Neural progenitor cell (in vitro differentiated cells): Measurements from ENCODE around the gene ZNF324. TPM values are rescaled to one million over a fixed set of nuclear protein-coding genes. Genes with fewer than 3 reads are reported as not detected.

ENCODE experiments used
- DNase-seq: peaks from one replicate; pipeline ENCODE4 v3.0.0-alpha.2; 2016; ENCODE audit warnings: low spot score
- H2AFZ ChIP-seq: fragments of 200-600 bp; sonication (generic); replicated peaks from 2 replicates; pipeline ENCODE4 v1.6.1; 2016; ENCODE audit warnings: antibody characterized with exemption
- H3F3A ChIP-seq: fragments of 200-600 bp; sonication (generic); 2 replicates; pipeline ENCODE4 v1.6.1; 2016; ENCODE audit warnings: antibody characterized with exemption, low read depth
- H3K27ac ChIP-seq: fragments of 200-600 bp; sonication (generic); 2 replicates; pipeline ENCODE4 v1.5.1; 2016; ENCODE audit warnings: mild to moderate bottlenecking
- H3K27me3 ChIP-seq: fragments of 200-600 bp; sonication (generic); 2 replicates; pipeline ENCODE4 v1.6.1; 2016; ENCODE audit warnings: mild to moderate bottlenecking, moderate library complexity
- H3K36me3 ChIP-seq: fragments of 200-600 bp; sonication (generic); 2 replicates; pipeline ENCODE4 v1.5.1; 2016
- H3K4me1 ChIP-seq: fragments of 200-600 bp; sonication (generic); 2 replicates; pipeline ENCODE4 v1.6.1; 2016; ENCODE audit warnings: mixed run types
- H3K4me2 ChIP-seq: fragments of 200-600 bp; sonication (generic); 2 replicates; pipeline ENCODE4 v1.6.1; 2016
- H3K4me3 ChIP-seq: fragments of 200-600 bp; sonication (generic); 2 replicates; pipeline ENCODE4 v1.5.1; 2016
- H3K79me2 ChIP-seq: fragments of 200-600 bp; sonication (generic); 2 replicates; pipeline ENCODE4 v1.6.1; 2016; ENCODE audit warnings: low read depth
- H3K9ac ChIP-seq: fragments of 200-600 bp; sonication (generic); 2 replicates; pipeline ENCODE4 v1.6.1; 2016
- H3K9me3 ChIP-seq: fragments of 200-600 bp; sonication (generic); 2 replicates; pipeline ENCODE4 v1.5.1; 2016; ENCODE audit warnings: low read depth
- H4K20me1 ChIP-seq: fragments of 200-600 bp; sonication (generic); 2 replicates; pipeline ENCODE4 v1.6.1; 2016; ENCODE audit warnings: low read depth
- H3K27ac Mint-ChIP-seq: 3 replicates; pipeline ENCODE4 v1.8.0; 2021; ENCODE audit warnings: mixed read lengths
- H3K27me3 Mint-ChIP-seq: 2 replicates; pipeline ENCODE4 v1.8.0; 2022; ENCODE audit warnings: low read depth, mild to moderate bottlenecking, inconsistent platforms, moderate library complexity, mixed read lengths; ENCODE audit not compliant: insufficient read depth
- H3K36me3 Mint-ChIP-seq: 3 replicates; pipeline ENCODE4 v1.8.0; 2021; ENCODE audit warnings: mixed read lengths
- H3K4me1 Mint-ChIP-seq: 3 replicates; pipeline ENCODE4 v1.8.0; 2021; ENCODE audit warnings: mixed read lengths
- H3K4me3 Mint-ChIP-seq: 3 replicates; pipeline ENCODE4 v1.8.0; 2021; ENCODE audit warnings: mild to moderate bottlenecking, moderate library complexity, mixed read lengths
- H3K9me3 Mint-ChIP-seq: 3 replicates; pipeline ENCODE4 v1.8.0; 2020; ENCODE audit warnings: mixed read lengths
- CTCF ChIP-seq: fragments of 200-600 bp; sonication (generic); IDR thresholded peaks from 2 replicates; pipeline ENCODE4 v1.5.1; 2017; ENCODE audit warnings: antibody characterized with exemption, mild to moderate bottlenecking
- EZH2 ChIP-seq: fragments of 200-600 bp; sonication (generic); IDR thresholded peaks from 2 replicates; pipeline ENCODE4 v1.6.1; 2017; ENCODE audit warnings: antibody characterized with exemption, mild to moderate bottlenecking, moderate library complexity
- EZH2phosphoT487 ChIP-seq: fragments of 200-600 bp; sonication (generic); IDR thresholded peaks from 2 replicates; pipeline ENCODE4 v1.6.1; 2017; ENCODE audit warnings: antibody characterized with exemption
- total RNA-seq: library from RNA; depleted of rRNA; stranded (reverse); fragments of >200 nt; gene quantifications from 2 replicates; pipeline ENCODE4 v1.2.3, GENCODE V29; 2015; ENCODE audit warnings: low replicate concordance

The ZNF324 gene
- total RNA-seq, 1 donor from 2014 or later, result 4.2 TPM

GRCh38 chr19:58455306-58455705, 11.6 kb upstream of the ZNF324 start:
- H3K9me3 Mint-ChIP-seq, result no peaks in the 10 kb centered on the region
- H3K27ac Mint-ChIP-seq, result no peak overlapping the region
- no peak overlapping the region for H3K9ac ChIP-seq
- no peaks in the 10 kb centered on the region for H4K20me1 ChIP-seq
- H3K79me2 ChIP-seq, result no peaks in the 10 kb centered on the region
- TF ChIP-seq CTCF (no peak), EZH2 (no peak), EZH2phosphoT487 (no peak)
- H3K4me2 ChIP-seq, result no peak overlapping the region
- no peaks in the 10 kb centered on the region for H3K36me3 ChIP-seq
- no peak overlapping the region for H3K4me3 ChIP-seq
- peaks cover 20% of the 10 kb centered on the region for H3K27me3 ChIP-seq
- peaks cover 18% of the 10 kb centered on the region for H3K36me3 Mint-ChIP-seq
- H3K9me3 ChIP-seq, result no peaks in the 10 kb centered on the region
- no peak overlapping the region for H3K27ac ChIP-seq
- no peaks in the 10 kb centered on the region for H3F3A ChIP-seq
- H3K4me1 Mint-ChIP-seq, result peaks cover 12% of the 10 kb centered on the region
- H2AFZ ChIP-seq, result no peak overlapping the region
- no peaks in the 10 kb centered on the region for H3K4me1 ChIP-seq
- H3K27me3 Mint-ChIP-seq, result peaks cover 5% of the 10 kb centered on the region
- no peak for DNase-seq
- H3K4me3 Mint-ChIP-seq, result no peak overlapping the region

GRCh38 chr19:58456111-58456510, 10.8 kb upstream of the ZNF324 start:
- Histone ChIP-seq H3K36me3 (no peaks in the 10 kb centered on the region), H3K9ac (no peak overlapping the region), H3K27ac (no peak overlapping the region), H3K4me2 (no peak overlapping the region), H3K4me3 (no peak overlapping the region), H3K9me3 (no peaks in the 10 kb centered on the region), H3K4me1 (no peaks in the 10 kb centered on the region), H4K20me1 (no peaks in the 10 kb centered on the region), H3F3A (no peaks in the 10 kb centered on the region), H3K79me2 (no peaks in the 10 kb centered on the region), H3K27me3 (peaks cover 12% of the 10 kb centered on the region), H2AFZ (no peak overlapping the region)
- Mint-ChIP-seq H3K36me3 (peaks cover 18% of the 10 kb centered on the region), H3K9me3 (no peaks in the 10 kb centered on the region), H3K4me1 (peaks cover 6% of the 10 kb centered on the region), H3K4me3 (no peak overlapping the region), H3K27ac (no peak overlapping the region), H3K27me3 (peaks cover 5% of the 10 kb centered on the region)
- no peak for DNase-seq
- TF ChIP-seq CTCF, result no peak
- no peak for TF ChIP-seq EZH2
- TF ChIP-seq EZH2phosphoT487, result no peak

- no peak overlapping the region for H3K4me3 Mint-ChIP-seq
- DNase-seq, result no peak
- no peak for TF ChIP-seq EZH2
- TF ChIP-seq EZH2phosphoT487, result no peak
- no peak for TF ChIP-seq CTCF
- no peaks in the 10 kb centered on the region for H3K79me2 ChIP-seq
- no peak overlapping the region for H3K27ac Mint-ChIP-seq
- no peak overlapping the region for H3K4me3 ChIP-seq
- H4K20me1 ChIP-seq, result no peaks in the 10 kb centered on the region
- no peak overlapping the region for H2AFZ ChIP-seq
- no peaks in the 10 kb centered on the region for H3K9me3 ChIP-seq
- no peak overlapping the region for H3K27ac ChIP-seq
- peaks cover 11% of the 10 kb centered on the region for H3K36me3 Mint-ChIP-seq
- no peaks in the 10 kb centered on the region for H3K4me1 ChIP-seq
- no peaks in the 10 kb centered on the region for H3K9me3 Mint-ChIP-seq
- H3K9ac ChIP-seq, result no peak overlapping the region
- no peaks in the 10 kb centered on the region for H3K27me3 ChIP-seq
- no peaks in the 10 kb centered on the region for H3K36me3 ChIP-seq
- H3K4me2 ChIP-seq, result no peak overlapping the region
- no peaks in the 10 kb centered on the region for H3F3A ChIP-seq
- H3K27me3 Mint-ChIP-seq, result peaks cover 2% of the 10 kb centered on the region
- H3K4me1 Mint-ChIP-seq, result no peaks in the 10 kb centered on the region
These were observed 6.8 kb upstream of the ZNF324 start for GRCh38 chr19:58460039-58460438.
